ENCODE results near the gene IL33.

IL33 gene

GRCh38 chr9:6194934-6195333, 20.7 kb upstream of the IL33 start:
- Histone ChIP-seq H3K4me1 (ENCODE audit: insufficient read depth, low read length) (no peaks in the 10 kb centered on the region), H3K27me3 (ENCODE audit: insufficient read depth, low read length) (no peaks in the 10 kb centered on the region), H3K9ac (ENCODE audit: low read depth, low read length) (no peak overlapping the region), H3K36me3 (ENCODE audit: insufficient read depth, low read length) (no peaks in the 10 kb centered on the region), H3K4me3 (ENCODE audit: low read length) (no peak overlapping the region), H3K9me3 (ENCODE audit: insufficient read depth, low read depth, low read length) (no peaks in the 10 kb centered on the region), H3K27ac (ENCODE audit: low read depth, low read length) (no peak overlapping the region)
- WGBS = 82% methylated on average over 2 of the region's 2 CpGs

GRCh38 chr9:6195714-6196360, 19.8 kb upstream of the IL33 start:
- 94% methylated on average over 4 of the region's 4 CpGs for WGBS
- H3K9me3 ChIP-seq (ENCODE audit: insufficient read depth, low read depth, low read length) = no peaks in the 10 kb centered on the region
- H3K4me3 ChIP-seq (ENCODE audit: low read length) = no peak overlapping the region
- no peaks in the 10 kb centered on the region for H3K27me3 ChIP-seq (ENCODE audit: insufficient read depth, low read length)
- H3K27ac ChIP-seq (ENCODE audit: low read depth, low read length) = no peak overlapping the region
- H3K4me1 ChIP-seq (ENCODE audit: insufficient read depth, low read length) = no peaks in the 10 kb centered on the region
- no peaks in the 10 kb centered on the region for H3K36me3 ChIP-seq (ENCODE audit: insufficient read depth, low read length)
- no peak overlapping the region for H3K9ac ChIP-seq (ENCODE audit: low read depth, low read length)

- Histone ChIP-seq H3K27me3 (ENCODE audit: insufficient read depth, low read length) (no peaks in the 10 kb centered on the region), H3K4me1 (ENCODE audit: insufficient read depth, low read length) (no peaks in the 10 kb centered on the region), H3K27ac (ENCODE audit: low read depth, low read length) (no peak overlapping the region), H3K9me3 (ENCODE audit: insufficient read depth, low read depth, low read length) (no peaks in the 10 kb centered on the region), H3K4me3 (ENCODE audit: low read length) (no peak overlapping the region), H3K36me3 (ENCODE audit: insufficient read depth, low read length) (no peaks in the 10 kb centered on the region), H3K9ac (ENCODE audit: low read depth, low read length) (no peak overlapping the region)
- 66% methylated on average over 3 of the region's 3 CpGs for WGBS
Observed at GRCh38 chr9:6197330-6197729, 18.3 kb upstream of the IL33 start.

GRCh38 chr9:6198251-6198650, 17.4 kb upstream of the IL33 start:
- WGBS = 95% methylated on average over 4 of the region's 4 CpGs
- Histone ChIP-seq H3K27me3 (ENCODE audit: insufficient read depth, low read length) (no peaks in the 10 kb centered on the region), H3K27ac (ENCODE audit: low read depth, low read length) (no peak overlapping the region)

GRCh38 chr9:6199596-6199995, 16.0 kb upstream of the IL33 start:
- 92% methylated on average over 3 of the region's 3 CpGs for WGBS
- no peaks in the 10 kb centered on the region for H3K36me3 ChIP-seq (ENCODE audit: insufficient read depth, low read length)
- no peak overlapping the region for H3K27ac ChIP-seq (ENCODE audit: low read depth, low read length)
- no peaks in the 10 kb centered on the region for H3K4me1 ChIP-seq (ENCODE audit: insufficient read depth, low read length)
- no peaks in the 10 kb centered on the region for H3K9me3 ChIP-seq (ENCODE audit: insufficient read depth, low read depth, low read length)
- no peaks in the 10 kb centered on the region for H3K27me3 ChIP-seq (ENCODE audit: insufficient read depth, low read length)
- no peak overlapping the region for H3K4me3 ChIP-seq (ENCODE audit: low read length)
- no peak overlapping the region for H3K9ac ChIP-seq (ENCODE audit: low read depth, low read length)

More at GRCh38 chr9:6198251-6198650, 17.4 kb upstream of the IL33 start:
- Histone ChIP-seq H3K4me3 (ENCODE audit: low read length) (no peak overlapping the region), H3K36me3 (ENCODE audit: insufficient read depth, low read length) (no peaks in the 10 kb centered on the region), H3K9ac (ENCODE audit: low read depth, low read length) (no peak overlapping the region), H3K4me1 (ENCODE audit: insufficient read depth, low read length) (no peaks in the 10 kb centered on the region), H3K9me3 (ENCODE audit: insufficient read depth, low read depth, low read length) (no peaks in the 10 kb centered on the region)

GRCh38 chr9:6200761-6201160, 14.8 kb upstream of the IL33 start:
- no peaks in the 10 kb centered on the region for H3K4me1 ChIP-seq (ENCODE audit: insufficient read depth, low read length)
- H3K36me3 ChIP-seq (ENCODE audit: insufficient read depth, low read length) = no peaks in the 10 kb centered on the region
- no CpG with 5 or more reads among the region's 2 CpGs for WGBS
- H3K4me3 ChIP-seq (ENCODE audit: low read length) = no peak overlapping the region
- no peak overlapping the region for H3K9ac ChIP-seq (ENCODE audit: low read depth, low read length)
- no peak overlapping the region for H3K27ac ChIP-seq (ENCODE audit: low read depth, low read length)
- H3K9me3 ChIP-seq (ENCODE audit: insufficient read depth, low read depth, low read length) = no peaks in the 10 kb centered on the region
- H3K27me3 ChIP-seq (ENCODE audit: insufficient read depth, low read length) = no peaks in the 10 kb centered on the region

- H3K9ac ChIP-seq (ENCODE audit: low read depth, low read length) = no peak overlapping the region
- WGBS = 100% methylated on average over 1 of the region's 2 CpGs
Observed at GRCh38 chr9:6209966-6210365, 5.6 kb upstream of the IL33 start.

GRCh38 chr9:6212722-6213375, 2.8 kb upstream of the IL33 start:
- WGBS = 95% methylated on average over 3 of the region's 3 CpGs
- Histone ChIP-seq H3K4me3 (ENCODE audit: low read length) (no peak overlapping the region), H3K4me1 (ENCODE audit: insufficient read depth, low read length) (peaks cover 3% of the 10 kb centered on the region; the same call in 1 of the 2 replicates), H3K9ac (ENCODE audit: low read depth, low read length) (no peak overlapping the region), H3K36me3 (ENCODE audit: insufficient read depth, low read length) (no peaks in the 10 kb centered on the region), H3K9me3 (ENCODE audit: insufficient read depth, low read depth, low read length) (peaks cover 22% of the 10 kb centered on the region), H3K27me3 (ENCODE audit: insufficient read depth, low read length) (no peaks in the 10 kb centered on the region), H3K27ac (ENCODE audit: low read depth, low read length) (no peak overlapping the region)

More at GRCh38 chr9:6209966-6210365, 5.6 kb upstream of the IL33 start:
- Histone ChIP-seq H3K4me1 (ENCODE audit: insufficient read depth, low read length) (no peaks in the 10 kb centered on the region), H3K4me3 (ENCODE audit: low read length) (no peak overlapping the region), H3K9me3 (ENCODE audit: insufficient read depth, low read depth, low read length) (peaks cover 22% of the 10 kb centered on the region), H3K36me3 (ENCODE audit: insufficient read depth, low read length) (no peaks in the 10 kb centered on the region), H3K27me3 (ENCODE audit: insufficient read depth, low read length) (no peaks in the 10 kb centered on the region), H3K27ac (ENCODE audit: low read depth, low read length) (no peak overlapping the region)

GRCh38 chr9:6214434-6214833, 1.2 kb upstream of the IL33 start:
- H3K9me3 ChIP-seq (ENCODE audit: insufficient read depth, low read depth, low read length) = peaks cover 15% of the 10 kb centered on the region
- no peaks in the 10 kb centered on the region for H3K36me3 ChIP-seq (ENCODE audit: insufficient read depth, low read length)
- no peak overlapping the region for H3K9ac ChIP-seq (ENCODE audit: low read depth, low read length)
- no peak overlapping the region for H3K27ac ChIP-seq (ENCODE audit: low read depth, low read length)
- no peak overlapping the region for H3K4me3 ChIP-seq (ENCODE audit: low read length)
- H3K4me1 ChIP-seq (ENCODE audit: insufficient read depth, low read length) = peaks cover 7% of the 10 kb centered on the region; the same call in 1 of the 2 replicates
- WGBS = 97% methylated on average over 1 of the region's 1 CpG
- no peaks in the 10 kb centered on the region for H3K27me3 ChIP-seq (ENCODE audit: insufficient read depth, low read length)

GRCh38 chr9:6214903-6215302, 704 bp upstream of the IL33 start:
- H3K27ac ChIP-seq (ENCODE audit: low read depth, low read length) = no peak overlapping the region
- H3K9ac ChIP-seq (ENCODE audit: low read depth, low read length) = no peak overlapping the region
- H3K4me1 ChIP-seq (ENCODE audit: insufficient read depth, low read length) = peaks cover 7% of the 10 kb centered on the region; the same call in 1 of the 2 replicates
- no peaks in the 10 kb centered on the region for H3K27me3 ChIP-seq (ENCODE audit: insufficient read depth, low read length)
- WGBS = 93% methylated on average over 2 of the region's 2 CpGs
- peaks cover 10% of the 10 kb centered on the region for H3K9me3 ChIP-seq (ENCODE audit: insufficient read depth, low read depth, low read length)
- no peak overlapping the region for H3K4me3 ChIP-seq (ENCODE audit: low read length)
- H3K36me3 ChIP-seq (ENCODE audit: insufficient read depth, low read length) = no peaks in the 10 kb centered on the region

- Histone ChIP-seq H3K9ac (ENCODE audit: low read depth, low read length) (no peak overlapping the region), H3K27ac (ENCODE audit: low read depth, low read length) (no peak overlapping the region), H3K9me3 (ENCODE audit: insufficient read depth, low read depth, low read length) (no peaks in the 10 kb centered on the region), H3K36me3 (ENCODE audit: insufficient read depth, low read length) (no peaks in the 10 kb centered on the region), H3K4me1 (ENCODE audit: insufficient read depth, low read length) (peaks cover 7% of the 10 kb centered on the region; the same call in 1 of the 2 replicates), H3K4me3 (ENCODE audit: low read length) (no peak overlapping the region), H3K27me3 (ENCODE audit: insufficient read depth, low read length) (no peaks in the 10 kb centered on the region)
- WGBS = 93% methylated on average over 2 of the region's 3 CpGs
Observed at GRCh38 chr9:6216002-6216401, 395 bp downstream of the IL33 start.
